ENCODE data around the gene CZIB.
"Not testable (repeated sequence)": the region's sequence is repeated elsewhere in the genome, so short reads cannot be mapped to it uniquely, and the experiment has no call there.

Gene CZIB

DNA sequence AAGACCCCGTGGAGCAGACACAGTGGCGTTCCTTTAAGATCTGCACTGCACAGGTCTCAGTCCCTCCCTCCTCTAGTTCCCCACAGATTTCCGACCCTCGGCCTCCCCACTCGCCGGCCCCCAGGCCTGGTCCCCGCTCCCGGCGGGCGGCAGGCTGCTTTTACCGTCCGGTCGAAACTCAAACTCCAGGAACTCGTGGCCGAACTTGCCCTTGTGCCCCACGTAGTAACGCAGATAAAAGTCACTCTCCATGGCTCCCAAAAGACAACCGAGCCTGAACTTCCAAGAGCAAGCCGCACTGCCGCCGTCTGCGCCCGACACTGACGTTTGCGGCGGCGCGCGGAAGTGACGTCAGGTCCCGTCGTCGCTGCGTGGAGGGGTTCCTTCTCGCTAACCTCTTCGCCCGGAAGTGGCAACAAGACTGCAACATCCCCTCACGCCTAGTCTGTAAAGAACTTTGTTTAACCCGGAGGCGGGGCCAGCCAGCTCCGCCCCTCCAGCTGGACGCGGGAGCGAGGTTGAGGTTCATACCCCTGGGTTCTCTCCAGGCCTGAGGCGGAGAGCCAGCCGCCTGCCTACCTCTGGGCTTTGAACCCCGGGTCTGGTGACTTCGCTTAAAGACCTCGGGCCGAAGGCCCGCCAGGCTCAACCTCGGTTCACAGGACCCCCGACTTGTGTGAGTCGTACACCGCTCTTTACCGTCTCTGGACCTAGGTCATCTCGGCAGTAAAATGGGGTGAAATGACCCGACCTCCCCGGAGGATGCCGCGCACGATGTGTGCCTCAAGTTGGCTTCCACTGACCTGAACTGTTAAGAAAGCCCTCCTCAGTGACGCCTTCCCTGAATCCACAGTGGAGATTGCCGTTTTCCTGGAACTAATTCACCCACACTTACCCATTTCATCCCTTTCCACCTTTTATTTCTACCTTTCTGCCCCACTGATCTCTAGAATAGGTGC lies 18.0 kb upstream of the CZIB start, which contains the start of gene MAGOH:
Gene MAGOH (minus strand): TSS at position 322 of the 959 bp plus-strand sequence. CDS start 70 bp downstream, at position 252.
- DNase-seq, result peak; percentile 18 to 67

- DNase-seq, result no peak
Observed at GRCh38 chr1:53237638-53238037, 17.2 kb upstream of the CZIB start.

DNA sequence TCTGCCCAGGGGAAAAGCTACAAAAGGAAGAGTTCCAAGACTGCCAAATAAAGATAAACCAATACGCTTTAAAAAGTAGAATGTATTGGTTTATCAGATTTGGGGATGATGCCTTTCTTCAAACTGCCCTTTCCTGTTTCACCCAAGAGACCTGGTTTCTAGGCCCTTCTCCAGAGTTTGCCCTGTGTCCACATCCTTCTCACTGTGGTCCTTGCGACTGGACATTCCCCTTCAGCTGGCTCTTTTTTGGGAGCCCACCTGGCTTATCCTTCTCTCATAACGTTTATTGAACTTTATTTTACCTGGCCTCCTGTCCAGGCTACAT lies 490 bp upstream of the CZIB start:
- DNase-seq, result no peak

DNA sequence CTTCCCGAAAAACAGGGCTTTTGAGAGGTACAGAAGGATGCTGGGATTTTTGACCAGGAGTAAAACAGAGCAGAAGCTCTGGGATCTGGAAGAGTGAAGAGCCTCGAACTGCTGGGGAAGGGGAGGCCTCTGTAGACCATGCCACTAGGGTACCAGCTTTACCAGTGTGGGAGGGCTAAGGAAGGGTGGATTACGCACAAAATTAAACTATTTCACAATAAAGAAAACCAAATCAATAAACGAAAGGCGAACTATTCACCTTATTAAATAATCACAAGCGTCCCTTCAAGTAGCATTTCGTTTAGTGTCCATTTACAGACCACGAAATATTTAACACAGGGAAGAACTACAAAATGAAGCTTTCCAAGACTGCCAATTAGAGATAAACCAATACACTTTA lies 723 bp downstream of the CZIB start:
- DNase-seq, result no peak

DNA sequence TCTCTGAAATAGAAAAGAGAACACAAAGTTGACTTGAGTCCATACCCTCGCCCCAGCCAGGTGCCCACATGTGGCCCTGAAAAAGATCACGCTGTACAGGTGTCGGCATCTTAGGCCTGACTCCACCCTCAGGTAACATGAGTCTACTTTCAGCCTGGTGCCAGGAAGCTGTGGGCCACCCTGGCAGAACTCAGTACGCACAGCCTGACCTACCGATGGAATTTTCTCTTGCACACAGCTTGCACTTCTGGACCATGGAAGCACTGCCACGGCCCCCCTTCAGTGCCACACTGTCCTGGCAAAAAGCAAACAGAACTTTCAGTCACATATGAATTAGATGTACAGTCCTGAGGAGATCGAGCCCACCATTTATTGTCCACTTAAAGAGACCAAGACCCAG lies 2.2 kb downstream of the CZIB start:
- DNase-seq, result no peak

- DNase-seq, result no peak
Observed at GRCh38 chr1:53214376-53214940, 6.0 kb downstream of the CZIB start.

- no peak for DNase-seq
Observed at GRCh38 chr1:53210954-53211353, 9.5 kb downstream of the CZIB start.

DNA sequence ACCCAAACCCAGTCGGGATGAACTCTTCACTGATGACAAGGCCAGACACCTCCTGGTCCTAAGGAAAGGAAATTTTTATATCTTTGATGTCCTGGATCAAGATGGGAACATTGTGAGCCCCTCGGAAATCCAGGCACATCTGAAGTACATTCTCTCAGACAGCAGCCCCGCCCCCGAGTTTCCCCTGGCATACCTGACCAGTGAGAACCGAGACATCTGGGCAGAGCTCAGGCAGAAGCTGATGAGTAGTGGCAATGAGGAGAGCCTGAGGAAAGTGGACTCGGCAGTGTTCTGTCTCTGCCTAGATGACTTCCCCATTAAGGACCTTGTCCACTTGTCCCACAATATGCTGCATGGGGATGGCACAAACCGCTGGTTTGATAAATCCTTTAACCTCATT lies 10.1 kb downstream of the CZIB start:
- DNase-seq, result no peak

DNA sequence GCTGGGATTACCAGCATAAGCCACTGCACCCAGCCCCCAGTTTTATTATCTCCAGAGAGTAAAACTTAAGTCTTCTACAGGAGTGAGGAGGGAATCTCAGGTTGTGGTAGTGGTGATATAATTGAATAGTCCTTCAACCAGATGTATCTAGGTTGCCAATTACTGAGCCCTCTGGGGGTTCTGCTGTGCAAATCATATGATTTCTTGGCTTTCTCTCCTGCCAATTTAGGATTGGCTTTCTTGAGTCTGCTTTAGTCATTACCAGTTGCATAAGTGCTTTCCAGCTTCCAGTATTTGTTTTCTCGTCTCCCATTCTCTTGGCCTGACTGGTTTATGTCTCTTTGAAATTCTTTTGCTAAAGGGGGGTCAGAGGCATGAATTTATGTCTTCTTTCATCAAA lies 12.7 kb downstream of the CZIB start:
- no peak for DNase-seq

DNA sequence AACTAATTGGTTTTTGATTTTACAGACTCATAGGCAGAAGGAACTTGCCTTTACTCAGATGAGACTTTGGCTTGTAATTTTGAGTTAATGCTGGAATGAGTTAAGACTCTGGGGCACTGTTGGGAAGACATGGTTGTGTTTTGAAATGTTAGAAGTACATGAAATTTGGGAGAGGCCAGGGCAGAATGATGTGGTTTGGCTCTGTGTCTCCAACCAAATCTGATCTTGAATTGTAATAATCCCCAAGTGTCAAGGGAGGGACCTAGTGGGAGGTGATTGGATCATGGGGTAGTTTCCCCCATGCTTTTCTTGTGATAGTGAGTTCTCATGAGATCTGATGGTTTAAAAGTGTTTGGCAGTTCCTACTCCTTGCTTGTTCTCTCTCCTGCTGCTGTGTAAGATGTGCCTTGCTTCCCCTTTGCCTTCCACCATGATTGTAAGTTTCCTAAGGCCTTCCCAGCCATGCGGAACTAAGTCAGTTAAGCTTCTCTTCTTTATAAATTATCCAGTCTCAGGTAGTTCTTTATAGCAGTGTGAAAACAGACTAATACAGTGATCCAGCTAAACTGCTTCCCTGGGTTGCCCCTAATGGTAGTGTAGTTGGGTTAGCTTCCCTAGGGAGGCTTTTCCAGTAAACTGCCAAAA lies 13.6 kb downstream of the CZIB start:
- DNase-seq, result no peak

GRCh38 chr1:53206083-53206685 lies 14.2 kb downstream of the CZIB start:
- not testable (repeated sequence) for DNase-seq

DNA sequence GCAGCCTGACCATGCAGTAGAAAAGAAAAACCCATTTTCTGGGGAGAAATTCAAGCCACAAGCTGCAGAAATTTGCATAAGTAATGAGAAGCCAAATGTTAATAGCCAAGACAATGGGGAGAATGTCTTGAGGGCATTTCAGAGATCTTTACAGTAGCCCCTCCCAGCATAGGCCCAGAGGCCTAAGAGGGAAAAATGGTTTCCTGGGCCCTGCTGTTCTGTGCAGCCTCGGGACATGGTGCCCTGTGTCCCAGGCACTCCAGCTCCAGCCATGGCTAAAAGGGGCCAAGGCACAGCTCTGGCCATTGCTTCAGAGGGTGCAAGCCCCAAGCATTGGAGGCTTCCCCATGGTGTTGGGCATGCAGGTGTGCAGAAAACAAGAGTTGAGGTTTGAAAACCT lies 14.9 kb downstream of the CZIB start:
- not testable (repeated sequence) for DNase-seq

DNA sequence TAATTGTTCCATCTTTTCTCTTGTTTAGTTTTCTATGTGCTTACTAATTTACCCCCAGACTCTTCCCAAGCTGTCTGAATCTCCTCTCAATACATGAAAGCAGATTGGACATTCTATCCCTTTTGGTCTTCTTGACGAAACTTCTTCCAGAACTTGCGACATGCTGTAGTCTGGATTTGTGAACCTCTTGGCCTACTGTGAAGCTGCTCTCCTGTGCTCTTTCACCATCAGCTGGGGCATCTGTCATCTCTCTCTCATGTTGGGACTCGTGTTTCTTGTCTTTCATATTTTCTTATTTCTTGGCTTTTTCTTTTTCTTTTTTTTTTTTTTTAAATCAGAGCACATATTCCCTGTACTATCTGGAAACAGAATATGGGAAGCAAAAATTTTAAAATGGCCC lies 17.0 kb downstream of the CZIB start:
- no peak for DNase-seq

GRCh38 chr1:53198241-53198651 lies 22.2 kb downstream of the CZIB start:
- DNase-seq, result no peak

DNA sequence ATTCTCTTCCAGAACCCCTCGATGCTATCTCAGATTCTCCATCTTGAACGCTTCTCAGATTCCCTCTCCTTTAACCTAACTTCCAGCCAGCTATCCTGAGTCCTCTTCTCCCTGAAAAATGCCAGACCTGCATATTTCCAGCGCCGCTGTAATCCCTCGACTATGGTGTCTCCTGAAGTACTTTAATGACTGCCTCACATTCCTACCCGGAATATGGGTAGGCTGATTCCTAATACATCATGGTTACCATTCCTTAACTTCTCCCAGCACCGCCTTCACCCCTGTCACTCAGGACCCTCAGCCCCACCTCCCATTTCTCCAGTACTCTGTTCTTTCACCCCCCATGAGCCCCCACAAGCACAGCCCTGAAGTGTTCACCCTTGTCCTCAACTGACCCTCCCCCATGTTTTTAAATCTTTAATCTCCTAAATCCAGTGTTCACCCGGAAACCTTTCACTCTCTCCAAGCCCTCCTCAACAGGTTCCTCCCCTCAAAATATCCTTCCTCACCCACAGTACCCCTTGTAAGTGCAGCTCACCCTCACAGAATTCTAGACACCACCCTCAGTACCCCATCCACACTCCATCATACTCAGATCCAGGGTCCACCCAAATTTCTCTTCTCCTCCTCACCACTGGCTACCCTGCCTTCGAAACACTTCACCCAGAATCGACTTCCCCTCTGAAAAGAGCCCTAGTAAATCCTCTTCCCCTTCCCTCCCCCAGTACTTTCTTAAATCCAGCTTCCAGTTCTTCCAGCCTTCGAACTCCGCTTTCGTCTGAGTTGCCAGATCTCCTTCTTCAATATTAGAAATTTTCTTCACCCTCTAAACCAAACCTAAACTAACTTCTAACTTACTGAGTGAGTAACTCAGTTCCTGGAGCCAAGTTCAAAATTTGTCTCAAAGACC lies 22.9 kb downstream of the CZIB start:
- no peak for DNase-seq

- DNase-seq, result peak; percentile 63
Observed at GRCh38 chr1:53196485-53197290, 23.7 kb downstream of the CZIB start, which contains the start of gene CPT2. Gene CPT2, plus strand, starts transcription at chr1:53196824. Its CDS starts 120 bp downstream, at chr1:53196944.

GRCh38 chr1:53196017-53196484 lies 24.4 kb downstream of the CZIB start:
- DNase-seq, result no peak

GRCh38 chr1:53195246-53196016 lies 25.0 kb downstream of the CZIB start:
- no peak for DNase-seq

GRCh38 chr1:53190210-53190611 lies 30.2 kb downstream of the CZIB start:
- no peak for DNase-seq

GRCh38 chr1:53189061-53189460 lies 31.4 kb downstream of the CZIB start:
- no peak for DNase-seq
